HepG2 (cell line): ENCODE measurements around the gene EHD1. TPM values are rescaled to one million over a fixed set of nuclear protein-coding genes. Genes with fewer than 3 reads are reported as not detected.

ENCODE experiments used
- ATF1 ChIP-seq: IDR thresholded peaks from 2 replicates; pipeline ENCODE4 v1.6.1; 2016; ENCODE audit warnings: mild to moderate bottlenecking, control low read depth
- DNMT1 ChIP-seq: sonication (generic); formaldehyde crosslinking; IDR thresholded peaks from 2 replicates; pipeline ENCODE4 v1.5.1; 2020; ENCODE audit warnings: mild to moderate bottlenecking, missing genetic modification reagents
- HOXA5 ChIP-seq: sonication (generic); formaldehyde crosslinking; IDR thresholded peaks from 2 replicates; pipeline ENCODE4 v1.4.0; 2020; ENCODE audit warnings: missing genetic modification reagents
- KLF11 ChIP-seq: IDR thresholded peaks from 2 replicates; pipeline ENCODE4 v1.6.1; 2016; ENCODE audit warnings: missing compliant biosample characterization
- LCORL ChIP-seq, 2 experiments: fragments of 450-650 bp in 1 of 2; sonication (generic) in 1 of 2; formaldehyde crosslinking in 1 of 2; IDR thresholded peaks; 2 replicates each; pipeline versions ENCODE4 v1.5.0 to v1.6.1; 2017 to 2020; ENCODE audit warnings: antibody characterized with exemption in 1 of 2, missing genetic modification reagents in 1 of 2
- MED1 ChIP-seq: sonication (generic); formaldehyde crosslinking; IDR thresholded peaks from 2 replicates; pipeline ENCODE4 v1.4.0; 2020; ENCODE audit warnings: missing genetic modification reagents
- RXRB ChIP-seq: IDR thresholded peaks from 2 replicates; pipeline ENCODE4 v1.6.1; 2016; ENCODE audit warnings: borderline replicate concordance, missing genetic modification reagents, missing compliant biosample characterization
- SATB2 ChIP-seq: sonication (generic); formaldehyde crosslinking; IDR thresholded peaks from 2 replicates; pipeline ENCODE4 v1.5.0; 2020; ENCODE audit warnings: missing genetic modification reagents
- SP4 ChIP-seq: sonication (generic); formaldehyde crosslinking; IDR thresholded peaks from 2 replicates; pipeline ENCODE4 v1.8.1; 2023; ENCODE audit warnings: mild to moderate bottlenecking, missing genetic modification reagents
- SPEN ChIP-seq: sonication (generic); formaldehyde crosslinking; IDR thresholded peaks from 2 replicates; pipeline ENCODE4 v1.5.1; 2020; ENCODE audit warnings: low read depth, mild to moderate bottlenecking, missing genetic modification reagents
- ZFX ChIP-seq: sonication (generic); formaldehyde crosslinking; IDR thresholded peaks from 2 replicates; pipeline ENCODE4 v1.4.0; 2020; ENCODE audit warnings: mild to moderate bottlenecking, low read depth, missing genetic modification reagents, moderate library complexity
- ZNF205 ChIP-seq: IDR thresholded peaks from 2 replicates; pipeline ENCODE4 v1.6.1; 2018; ENCODE audit warnings: missing biosample characterization, missing genetic modification reagents
- ZNF768 ChIP-seq: sonication (generic); formaldehyde crosslinking; IDR thresholded peaks from 2 replicates; pipeline ENCODE4 v1.4.0; 2020; ENCODE audit warnings: missing genetic modification reagents
- polyA plus RNA-seq, 8 experiments: library from polyadenylated mRNA; depleted of rRNA in 3 of 8; stranded (reverse) in 7 of 8; unstranded in 1 of 8; fragments of >200 nt; fragmentation: Illumina TruSeq in 4 of 8; extraction: Trizol in 4 of 8; gene quantifications; 2 replicates each; pipeline versions ENCODE4 v1.2.1 to v1.2.3, GENCODE V29; 2011 to 2016; ENCODE audit warnings: low read depth in 4 of 8, missing spikeins in 1 of 8, mixed read lengths in 1 of 8; ENCODE audit not compliant: insufficient read depth in 1 of 8
- total RNA-seq, 5 experiments: library from RNA; depleted of rRNA; stranded (reverse); fragments of >200 nt; fragmentation: Illumina TruSeq; extraction: Trizol; gene quantifications; 2 replicates each; pipeline ENCODE4 v1.2.3, GENCODE V29; 2016; ENCODE audit warnings: low read depth in 1 of 5
- TF ChIP-seq, protein P1 (sequence below): IDR thresholded peaks from 2 replicates; pipeline ENCODE4 v1.6.1; 2012; ENCODE audit warnings: low read length, improper control_type of control experiment
- TF ChIP-seq, protein P2 (sequence below): sonication (generic); formaldehyde crosslinking; IDR thresholded peaks from 2 replicates; pipeline ENCODE4 v1.5.0; 2020; ENCODE audit warnings: missing genetic modification reagents
- TF ChIP-seq, protein P3 (sequence below): sonication (generic); formaldehyde crosslinking; IDR thresholded peaks from 2 replicates; pipeline ENCODE4 v1.4.0; 2020; ENCODE audit warnings: missing genetic modification reagents
- TF ChIP-seq, protein P4 (sequence below): IDR thresholded peaks from 2 replicates; pipeline ENCODE4 v1.6.1; 2018; ENCODE audit warnings: missing genetic modification reagents
- TF ChIP-seq, protein P5 (sequence below): sonication (generic); formaldehyde crosslinking; IDR thresholded peaks from 2 replicates; pipeline ENCODE4 v1.8.1; 2023; ENCODE audit warnings: mild to moderate bottlenecking, moderate library complexity, missing genetic modification reagents

The EHD1 gene
- total and polyA plus RNA-seq, 2 of the 13 experiments (the other 11 are each of a cell fraction or from before 2014, with no cell fraction given), result 23.6 to 26.6 TPM

DNA sequence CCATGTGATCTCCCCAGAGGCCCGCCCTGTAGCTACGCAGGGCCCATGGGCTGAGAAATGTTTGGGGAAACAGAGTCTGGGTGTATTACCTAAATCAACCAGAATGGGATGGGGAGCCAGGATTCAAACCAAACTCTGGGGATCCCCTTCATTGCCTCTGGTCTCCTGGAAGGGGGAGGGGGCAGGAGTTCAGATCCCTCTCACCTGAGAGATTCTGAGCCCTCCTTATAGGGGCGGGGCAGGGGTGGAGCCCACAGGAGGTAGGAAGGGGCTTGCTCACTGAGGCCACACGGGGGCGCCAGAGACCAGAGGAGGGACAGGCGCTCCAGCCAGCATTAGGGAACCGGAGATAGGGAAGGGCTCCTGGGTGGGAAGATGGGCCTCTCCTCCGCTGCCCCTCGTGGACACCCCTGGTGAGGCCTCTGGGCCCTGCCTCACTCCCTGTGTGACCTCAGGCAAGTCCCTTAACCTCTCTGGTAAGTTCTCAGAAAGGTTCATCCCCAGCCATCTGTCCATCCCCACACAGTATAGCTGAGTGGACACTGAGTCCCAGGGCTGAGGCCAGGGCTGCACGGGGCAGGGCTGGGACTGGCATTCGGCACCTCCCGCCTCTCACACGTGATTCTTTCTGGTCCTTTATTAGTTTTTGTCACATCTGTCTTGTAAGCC, 31.3 kb downstream of the EHD1 start (continued):
- peak; percentile 40; the same call in 1 of the 2 replicates for TF ChIP-seq HOXA5
- peak; percentile 34; the same call in 1 of the 2 replicates for TF ChIP-seq DNMT1 (CRISPR knock-in tag)
- peak; percentile 55 for TF ChIP-seq SPEN (CRISPR knock-in tag)
- no peak for TF ChIP-seq LCORL (IDR thresholded peaks at IDR 0.05)
- peak; percentile 80 for TF ChIP-seq LCORL (CRISPR knock-in tag; IDR thresholded peaks at IDR 0.05)
- TF ChIP-seq ZNF768, result peak; percentile 100
- no peak for TF ChIP-seq ATF1 (CRISPR knock-in tag)
- TF ChIP-seq ZFX (CRISPR knock-in tag), result peak; percentile 46; the same call in 1 of the 2 replicates
- TF ChIP-seq RXRB, result peak; percentile 54; the same call in 1 of the 2 replicates
- TF ChIP-seq KLF11, result peak; percentile 48; the same call in 1 of the 2 replicates
- TF ChIP-seq, protein P1, sequence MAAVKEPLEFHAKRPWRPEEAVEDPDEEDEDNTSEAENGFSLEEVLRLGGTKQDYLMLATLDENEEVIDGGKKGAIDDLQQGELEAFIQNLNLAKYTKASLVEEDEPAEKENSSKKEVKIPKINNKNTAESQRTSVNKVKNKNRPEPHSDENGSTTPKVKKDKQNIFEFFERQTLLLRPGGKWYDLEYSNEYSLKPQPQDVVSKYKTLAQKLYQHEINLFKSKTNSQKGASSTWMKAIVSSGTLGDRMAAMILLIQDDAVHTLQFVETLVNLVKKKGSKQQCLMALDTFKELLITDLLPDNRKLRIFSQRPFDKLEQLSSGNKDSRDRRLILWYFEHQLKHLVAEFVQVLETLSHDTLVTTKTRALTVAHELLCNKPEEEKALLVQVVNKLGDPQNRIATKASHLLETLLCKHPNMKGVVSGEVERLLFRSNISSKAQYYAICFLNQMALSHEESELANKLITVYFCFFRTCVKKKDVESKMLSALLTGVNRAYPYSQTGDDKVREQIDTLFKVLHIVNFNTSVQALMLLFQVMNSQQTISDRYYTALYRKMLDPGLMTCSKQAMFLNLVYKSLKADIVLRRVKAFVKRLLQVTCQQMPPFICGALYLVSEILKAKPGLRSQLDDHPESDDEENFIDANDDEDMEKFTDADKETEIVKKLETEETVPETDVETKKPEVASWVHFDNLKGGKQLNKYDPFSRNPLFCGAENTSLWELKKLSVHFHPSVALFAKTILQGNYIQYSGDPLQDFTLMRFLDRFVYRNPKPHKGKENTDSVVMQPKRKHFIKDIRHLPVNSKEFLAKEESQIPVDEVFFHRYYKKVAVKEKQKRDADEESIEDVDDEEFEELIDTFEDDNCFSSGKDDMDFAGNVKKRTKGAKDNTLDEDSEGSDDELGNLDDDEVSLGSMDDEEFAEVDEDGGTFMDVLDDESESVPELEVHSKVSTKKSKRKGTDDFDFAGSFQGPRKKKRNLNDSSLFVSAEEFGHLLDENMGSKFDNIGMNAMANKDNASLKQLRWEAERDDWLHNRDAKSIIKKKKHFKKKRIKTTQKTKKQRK, result no peak
- TF ChIP-seq, protein P2, sequence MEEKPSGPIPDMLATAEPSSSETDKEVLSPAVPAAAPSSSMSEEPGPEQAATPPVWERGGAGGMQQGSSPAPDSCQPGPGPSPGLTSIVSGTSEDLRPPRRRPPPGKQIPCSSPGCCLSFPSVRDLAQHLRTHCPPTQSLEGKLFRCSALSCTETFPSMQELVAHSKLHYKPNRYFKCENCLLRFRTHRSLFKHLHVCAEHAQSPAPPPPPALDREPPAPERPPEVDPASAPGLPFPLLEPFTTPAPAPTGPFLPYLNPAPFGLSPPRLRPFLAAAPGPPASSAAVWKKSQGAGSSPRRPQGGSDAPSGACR, result no peak
- TF ChIP-seq, protein P3, sequence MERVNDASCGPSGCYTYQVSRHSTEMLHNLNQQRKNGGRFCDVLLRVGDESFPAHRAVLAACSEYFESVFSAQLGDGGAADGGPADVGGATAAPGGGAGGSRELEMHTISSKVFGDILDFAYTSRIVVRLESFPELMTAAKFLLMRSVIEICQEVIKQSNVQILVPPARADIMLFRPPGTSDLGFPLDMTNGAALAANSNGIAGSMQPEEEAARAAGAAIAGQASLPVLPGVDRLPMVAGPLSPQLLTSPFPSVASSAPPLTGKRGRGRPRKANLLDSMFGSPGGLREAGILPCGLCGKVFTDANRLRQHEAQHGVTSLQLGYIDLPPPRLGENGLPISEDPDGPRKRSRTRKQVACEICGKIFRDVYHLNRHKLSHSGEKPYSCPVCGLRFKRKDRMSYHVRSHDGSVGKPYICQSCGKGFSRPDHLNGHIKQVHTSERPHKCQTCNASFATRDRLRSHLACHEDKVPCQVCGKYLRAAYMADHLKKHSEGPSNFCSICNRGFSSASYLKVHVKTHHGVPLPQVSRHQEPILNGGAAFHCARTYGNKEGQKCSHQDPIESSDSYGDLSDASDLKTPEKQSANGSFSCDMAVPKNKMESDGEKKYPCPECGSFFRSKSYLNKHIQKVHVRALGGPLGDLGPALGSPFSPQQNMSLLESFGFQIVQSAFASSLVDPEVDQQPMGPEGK (CRISPR knock-in tag), result peak; percentile 75; the same call in 1 of the 2 replicates
- TF ChIP-seq SP4 (CRISPR knock-in tag), result peak; percentile 80
- peak; percentile 73; the same call in 1 of the 2 replicates for TF ChIP-seq ZNF205
- TF ChIP-seq MED1 (CRISPR knock-in tag), result peak; percentile 61
- TF ChIP-seq, protein P4, sequence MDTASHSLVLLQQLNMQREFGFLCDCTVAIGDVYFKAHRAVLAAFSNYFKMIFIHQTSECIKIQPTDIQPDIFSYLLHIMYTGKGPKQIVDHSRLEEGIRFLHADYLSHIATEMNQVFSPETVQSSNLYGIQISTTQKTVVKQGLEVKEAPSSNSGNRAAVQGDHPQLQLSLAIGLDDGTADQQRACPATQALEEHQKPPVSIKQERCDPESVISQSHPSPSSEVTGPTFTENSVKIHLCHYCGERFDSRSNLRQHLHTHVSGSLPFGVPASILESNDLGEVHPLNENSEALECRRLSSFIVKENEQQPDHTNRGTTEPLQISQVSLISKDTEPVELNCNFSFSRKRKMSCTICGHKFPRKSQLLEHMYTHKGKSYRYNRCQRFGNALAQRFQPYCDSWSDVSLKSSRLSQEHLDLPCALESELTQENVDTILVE (CRISPR knock-in tag), result 0 out of 2 replicates have a peak, but pooled peaks have one; percentile 31
- TF ChIP-seq SATB2, result no peak
- TF ChIP-seq, protein P5, sequence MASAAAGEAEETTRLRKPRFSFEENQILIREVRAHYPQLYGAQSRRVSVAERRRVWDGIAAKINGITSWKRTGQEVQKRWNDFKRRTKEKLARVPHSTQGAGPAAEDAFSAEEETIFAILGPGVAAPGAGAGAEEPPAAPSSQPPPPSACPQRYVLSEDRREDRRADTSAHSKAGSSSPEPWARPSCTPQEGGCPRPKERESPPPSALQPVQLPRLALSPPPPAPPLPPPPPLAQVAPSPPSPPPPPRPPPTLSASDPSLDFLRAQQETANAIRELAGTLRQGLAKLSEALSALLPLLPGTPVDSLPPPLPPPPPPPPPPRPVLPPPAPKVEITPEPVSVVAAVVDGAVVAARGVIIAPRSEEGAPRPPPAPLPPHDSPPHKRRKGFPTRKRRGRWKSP (CRISPR knock-in tag), result no peak
